Stimulated activated CD4-positive, alpha-beta T cell treated with anti-CD3 and anti-CD28 coated beads, Interleukin-4, amount 100 ng/mL, for 1 hour (primary cell): Measurements from ENCODE around the gene NOL9.
"Not testable (repeated sequence)": the region's sequence is repeated elsewhere in the genome, so short reads cannot be mapped to it uniquely, and the experiment has no call there.

Experiments used
- DNase-seq: peaks from one replicate; pipeline ENCODE4 v3.0.0-alpha.2; 2020

The NOL9 gene

GRCh38 chr1:6501279-6501813, 53.0 kb downstream of the NOL9 start:
- no peak for DNase-seq

- DNase-seq: no peak
Observed at GRCh38 chr1:6500544-6501278, 53.6 kb downstream of the NOL9 start.

GRCh38 chr1:6499296-6499695, 55.0 kb downstream of the NOL9 start:
- DNase-seq: no peak

- no peak for DNase-seq
Observed at GRCh38 chr1:6498576-6499111, 55.7 kb downstream of the NOL9 start.

- no peak for DNase-seq
Observed at GRCh38 chr1:6497867-6498575, 56.3 kb downstream of the NOL9 start.

- DNase-seq: peak; percentile 50
Observed at GRCh38 chr1:6497215-6497866, 57.0 kb downstream of the NOL9 start.

GRCh38 chr1:6496890-6497214, 57.5 kb downstream of the NOL9 start:
- no peak for DNase-seq

- no peak for DNase-seq
Observed at GRCh38 chr1:6496365-6496721, 58.0 kb downstream of the NOL9 start.

- no peak for DNase-seq
Observed at GRCh38 chr1:6495540-6496364, 58.6 kb downstream of the NOL9 start.

- no peak for DNase-seq
Observed at GRCh38 chr1:6495041-6495441, 59.3 kb downstream of the NOL9 start.

GRCh38 chr1:6494627-6495026, 59.7 kb downstream of the NOL9 start:
- no peak for DNase-seq

GRCh38 chr1:6493834-6494223, 60.5 kb downstream of the NOL9 start:
- DNase-seq: not testable (repeated sequence)

GRCh38 chr1:6491966-6492365, 62.3 kb downstream of the NOL9 start:
- DNase-seq: no peak

GRCh38 chr1:6491480-6491962, 62.8 kb downstream of the NOL9 start, which contains the start of gene PLEKHG5:
Gene PLEKHG5 (minus strand): TSS chr1:6491667. CDS start chr1:6477571, 14,096 bp downstream.
- DNase-seq: no peak

GRCh38 chr1:6491081-6491449, 63.2 kb downstream of the NOL9 start:
- DNase-seq: no peak

- peak; percentile 65 for DNase-seq
Observed at GRCh38 chr1:6490181-6491080, 63.9 kb downstream of the NOL9 start.

- peak; percentile 79 for DNase-seq
Observed at GRCh38 chr1:6489799-6490180, 64.5 kb downstream of the NOL9 start.

GRCh38 chr1:6489383-6489765, 64.9 kb downstream of the NOL9 start:
- DNase-seq: no peak

- DNase-seq: no peak
Observed at GRCh38 chr1:6488602-6489382, 65.5 kb downstream of the NOL9 start.

GRCh38 chr1:6487804-6488484, 66.4 kb downstream of the NOL9 start:
- no peak for DNase-seq
